HG02759 (cell line): ENCODE data around the gene SSBP3.
A peak's percentile ranks its signal among the peaks of the same experiment; 100 is the strongest.

ENCODE experiments used
- ATAC-seq: cut with Tn5 transposase; IDR thresholded peaks from one replicate; pipeline ENCODE4 v1.9.1; 2021; ENCODE audit warnings: mild to moderate bottlenecking, moderate library complexity; ENCODE audit not compliant: unreplicated experiment

The SSBP3 gene

GRCh38 chr1:54410359-54410758, 4.2 kb upstream of the SSBP3 start:
- no peak for ATAC-seq

GRCh38 chr1:54409156-54410142, 3.3 kb upstream of the SSBP3 start:
- ATAC-seq: no peak

- ATAC-seq: no peak
Measured at GRCh38 chr1:54408147-54409066, 2.2 kb upstream of the SSBP3 start.

- peak; percentile 24 for ATAC-seq
Measured at GRCh38 chr1:54407404-54408146, 1.4 kb upstream of the SSBP3 start.

- no peak for ATAC-seq
Measured at GRCh38 chr1:54407154-54407403, 885 bp upstream of the SSBP3 start.

- ATAC-seq: no peak
Measured at GRCh38 chr1:54405898-54406293, 298 bp downstream of the SSBP3 start.

- ATAC-seq: no peak
Measured at GRCh38 chr1:54404939-54405897, 976 bp downstream of the SSBP3 start.

GRCh38 chr1:54404263-54404662, 1.9 kb downstream of the SSBP3 start:
- ATAC-seq: no peak

GRCh38 chr1:54403808-54404261, 2.4 kb downstream of the SSBP3 start:
- no peak for ATAC-seq

GRCh38 chr1:54403405-54403804, 2.8 kb downstream of the SSBP3 start:
- ATAC-seq: no peak

- ATAC-seq: no peak
Measured at GRCh38 chr1:54402896-54403295, 3.3 kb downstream of the SSBP3 start.

- no peak for ATAC-seq
Measured at GRCh38 chr1:54401799-54402198, 4.4 kb downstream of the SSBP3 start.

GRCh38 chr1:54400329-54400728, 5.9 kb downstream of the SSBP3 start:
- no peak for ATAC-seq

GRCh38 chr1:54399765-54400164, 6.4 kb downstream of the SSBP3 start:
- no peak for ATAC-seq

GRCh38 chr1:54398963-54399528, 7.1 kb downstream of the SSBP3 start:
- ATAC-seq: no peak

GRCh38 chr1:54397980-54398379, 8.2 kb downstream of the SSBP3 start:
- ATAC-seq: no peak

GRCh38 chr1:54397090-54397591, 9.1 kb downstream of the SSBP3 start:
- no peak for ATAC-seq

- ATAC-seq: no peak
Measured at GRCh38 chr1:54396261-54396933, 9.8 kb downstream of the SSBP3 start.
